ENCODE data around the gene KCNIP2. TPM values are rescaled to one million over a fixed set of nuclear protein-coding genes. Genes with fewer than 3 reads are reported as not detected.

Gene KCNIP2
- total RNA-seq, 1 donor from 2014 or later: 7.1 TPM

DNA sequence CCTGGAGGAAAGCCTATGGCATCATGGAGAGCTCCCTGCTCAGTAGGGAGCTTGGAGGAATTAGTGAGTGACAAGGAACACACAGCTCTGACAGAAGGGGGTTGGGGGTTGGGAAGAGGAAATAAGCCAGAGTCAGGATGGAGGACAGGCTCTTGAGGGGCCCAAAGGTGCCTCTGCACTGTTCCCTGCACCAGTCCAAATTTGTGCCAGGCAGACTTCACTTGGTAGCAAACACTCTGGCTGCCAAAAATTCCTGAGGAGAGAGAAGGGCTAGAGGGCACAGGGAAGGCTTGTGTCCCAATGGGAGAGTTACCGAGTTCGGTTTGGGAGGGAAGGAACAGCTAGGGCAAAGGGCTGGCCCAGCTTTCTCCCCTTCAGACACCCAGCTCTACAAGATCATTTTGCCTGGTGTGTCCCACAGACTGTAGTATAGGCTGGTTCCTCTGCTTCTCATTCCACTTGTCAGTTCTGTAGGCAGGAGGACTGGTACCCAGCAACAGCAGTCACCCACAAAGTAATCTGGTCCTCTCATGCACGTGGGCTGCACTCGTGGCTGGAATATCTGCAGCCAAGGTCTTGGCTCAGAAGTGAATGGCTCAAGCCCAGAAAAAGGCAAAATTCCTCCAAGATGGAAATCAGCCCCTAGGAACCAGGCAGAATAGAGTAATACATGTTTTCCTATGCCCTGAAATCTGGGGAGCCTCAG lies 8.0 kb upstream of the KCNIP2 start:
- H3K9me3 Mint-ChIP-seq: no peaks in the 10 kb centered on the region
- intact Hi-C loops (cut with micrococcal nuclease): no loop called here
- no peak overlapping the region for H3K4me3 Mint-ChIP-seq
- H3K36me3 Mint-ChIP-seq (ENCODE audit: low read depth): peaks cover 31% of the 10 kb centered on the region
- TF ChIP-seq, protein P1, sequence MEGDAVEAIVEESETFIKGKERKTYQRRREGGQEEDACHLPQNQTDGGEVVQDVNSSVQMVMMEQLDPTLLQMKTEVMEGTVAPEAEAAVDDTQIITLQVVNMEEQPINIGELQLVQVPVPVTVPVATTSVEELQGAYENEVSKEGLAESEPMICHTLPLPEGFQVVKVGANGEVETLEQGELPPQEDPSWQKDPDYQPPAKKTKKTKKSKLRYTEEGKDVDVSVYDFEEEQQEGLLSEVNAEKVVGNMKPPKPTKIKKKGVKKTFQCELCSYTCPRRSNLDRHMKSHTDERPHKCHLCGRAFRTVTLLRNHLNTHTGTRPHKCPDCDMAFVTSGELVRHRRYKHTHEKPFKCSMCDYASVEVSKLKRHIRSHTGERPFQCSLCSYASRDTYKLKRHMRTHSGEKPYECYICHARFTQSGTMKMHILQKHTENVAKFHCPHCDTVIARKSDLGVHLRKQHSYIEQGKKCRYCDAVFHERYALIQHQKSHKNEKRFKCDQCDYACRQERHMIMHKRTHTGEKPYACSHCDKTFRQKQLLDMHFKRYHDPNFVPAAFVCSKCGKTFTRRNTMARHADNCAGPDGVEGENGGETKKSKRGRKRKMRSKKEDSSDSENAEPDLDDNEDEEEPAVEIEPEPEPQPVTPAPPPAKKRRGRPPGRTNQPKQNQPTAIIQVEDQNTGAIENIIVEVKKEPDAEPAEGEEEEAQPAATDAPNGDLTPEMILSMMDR (IDR thresholded peaks at IDR 0.05): no peak
- H3K27ac Mint-ChIP-seq: no peak overlapping the region
- ATAC-seq (ENCODE audit: low read depth) (no peak), DNase-seq (no peak)
- no peaks in the 10 kb centered on the region for H3K27me3 Mint-ChIP-seq
- H3K4me1 Mint-ChIP-seq: no peaks in the 10 kb centered on the region
- ChIA-PET POLR2A (interaction anchor here (1.1 kb wide), 1 partner anchor 227 kb away, joined by 8 read pairs; no protein-coding TSS in a partner anchor), CTCF (interaction anchor here (0.8 kb wide), 1 partner anchor 11 kb away, joined by 4 read pairs; no protein-coding TSS in a partner anchor)

DNA sequence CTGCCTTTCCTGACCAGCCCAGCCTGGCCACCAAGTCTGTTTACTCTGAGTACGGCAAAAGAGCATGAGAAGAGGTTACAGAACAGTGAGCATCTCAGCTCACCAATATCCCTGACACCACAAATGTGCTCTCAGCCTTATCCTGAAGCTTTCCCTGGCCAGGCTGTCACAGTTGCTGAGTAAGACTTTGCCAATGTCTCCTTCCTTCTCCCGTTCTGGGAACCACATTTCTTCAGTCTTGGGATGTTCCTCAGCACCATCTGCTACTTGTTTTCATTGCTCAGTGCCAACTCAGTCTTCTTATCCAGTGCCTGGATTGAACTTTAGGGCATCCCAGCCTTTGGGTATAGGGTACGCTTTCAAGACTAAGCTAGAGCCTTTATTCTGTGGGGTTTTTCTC lies 7.1 kb upstream of the KCNIP2 start:
- ATAC-seq (ENCODE audit: low read depth) (no peak), DNase-seq (no peak)
- ChIA-PET CTCF (interaction anchor here (0.8 kb wide), 1 partner anchor 10 kb away, joined by 4 read pairs; no protein-coding TSS in a partner anchor), POLR2A (interaction anchor here (1.1 kb wide), 1 partner anchor 228 kb away, joined by 8 read pairs; no protein-coding TSS in a partner anchor)
- H3K4me3 Mint-ChIP-seq: no peak overlapping the region
- H3K36me3 Mint-ChIP-seq (ENCODE audit: low read depth): peaks cover 39% of the 10 kb centered on the region
- intact Hi-C loops (cut with micrococcal nuclease): no loop called here
- H3K27ac Mint-ChIP-seq: no peak overlapping the region
- no peaks in the 10 kb centered on the region for H3K27me3 Mint-ChIP-seq
- TF ChIP-seq, protein P1 (IDR thresholded peaks at IDR 0.05): no peak
- H3K4me1 Mint-ChIP-seq: no peaks in the 10 kb centered on the region
- H3K9me3 Mint-ChIP-seq: no peaks in the 10 kb centered on the region

DNA sequence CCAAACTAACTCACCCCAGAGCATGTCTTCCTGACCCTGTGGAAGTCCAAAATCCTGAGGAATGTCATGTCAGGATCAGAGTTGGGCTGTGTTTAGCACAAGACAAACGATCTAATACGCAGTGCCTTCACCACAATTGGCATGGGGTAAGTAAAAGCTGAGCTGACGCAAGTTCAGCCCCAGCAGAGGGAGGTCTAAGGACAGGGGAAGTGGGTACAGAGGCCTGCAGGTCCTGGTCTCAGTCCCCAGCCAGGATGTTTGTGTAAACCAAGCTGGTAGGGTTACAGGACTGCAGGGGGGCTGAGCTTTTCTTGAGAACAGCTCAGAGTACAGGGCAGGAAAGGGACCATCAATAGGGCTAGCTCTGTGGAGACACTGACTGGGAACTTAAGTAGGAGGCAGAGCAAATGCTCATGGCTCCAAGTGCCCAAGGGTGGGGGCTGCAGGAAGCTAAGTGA lies 5.3 kb upstream of the KCNIP2 start:
- no peaks in the 10 kb centered on the region for H3K27me3 Mint-ChIP-seq
- no peak for ATAC-seq (ENCODE audit: low read depth)
- peaks cover 44% of the 10 kb centered on the region for H3K36me3 Mint-ChIP-seq (ENCODE audit: low read depth)
- no peak overlapping the region for H3K27ac Mint-ChIP-seq
- ChIA-PET CTCF (interaction anchor here (1.0 to 1.4 kb wide), 3 partner anchors 8 to 41 kb away, joined by 3 to 6 read pairs (median 4); no protein-coding TSS in a partner anchor), POLR2A (no interaction called here)
- DNase-seq: no peak
- H3K4me3 Mint-ChIP-seq: no peak overlapping the region
- TF ChIP-seq, protein P1 (IDR thresholded peaks at IDR 0.05): no peak
- H3K4me1 Mint-ChIP-seq: peaks cover 12% of the 10 kb centered on the region
- intact Hi-C loops (cut with micrococcal nuclease): no loop called here
- H3K9me3 Mint-ChIP-seq: no peaks in the 10 kb centered on the region

DNA sequence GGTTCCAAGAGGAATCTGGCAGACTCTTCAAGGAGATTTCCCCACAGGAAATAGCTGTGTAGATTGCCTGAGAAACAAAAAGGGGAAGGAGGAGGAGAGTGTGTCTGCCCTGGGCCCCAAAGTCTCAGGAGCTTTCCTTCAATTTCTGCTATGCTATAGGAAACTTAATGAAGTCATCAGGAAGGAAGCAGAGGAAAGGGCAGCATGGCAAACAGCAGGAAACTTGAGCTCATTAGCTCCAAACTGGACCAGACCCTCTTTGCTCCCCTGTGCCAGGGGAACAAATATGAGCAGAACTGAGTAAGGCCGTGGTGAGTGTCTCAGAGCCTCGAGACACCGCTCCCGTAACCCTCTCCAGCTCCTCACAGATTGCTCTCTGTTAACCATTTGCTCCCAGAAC lies 4.8 kb upstream of the KCNIP2 start:
- H3K4me1 Mint-ChIP-seq: peaks cover 14% of the 10 kb centered on the region
- CTCF ChIA-PET: interaction anchor here (1.0 to 1.4 kb wide), 3 partner anchors 8 to 41 kb away, joined by 3 to 6 read pairs (median 4); no protein-coding TSS in a partner anchor
- H3K9me3 Mint-ChIP-seq: no peaks in the 10 kb centered on the region
- ATAC-seq (ENCODE audit: low read depth): no peak
- no peak overlapping the region for H3K4me3 Mint-ChIP-seq
- H3K27ac Mint-ChIP-seq: no peak overlapping the region
- TF ChIP-seq, protein P1 (IDR thresholded peaks at IDR 0.05): no peak
- intact Hi-C loops (cut with micrococcal nuclease): no loop called here
- POLR2A ChIA-PET: no interaction called here
- H3K36me3 Mint-ChIP-seq (ENCODE audit: low read depth): peaks cover 42% of the 10 kb centered on the region
- no peak for DNase-seq
- H3K27me3 Mint-ChIP-seq: no peaks in the 10 kb centered on the region

DNA sequence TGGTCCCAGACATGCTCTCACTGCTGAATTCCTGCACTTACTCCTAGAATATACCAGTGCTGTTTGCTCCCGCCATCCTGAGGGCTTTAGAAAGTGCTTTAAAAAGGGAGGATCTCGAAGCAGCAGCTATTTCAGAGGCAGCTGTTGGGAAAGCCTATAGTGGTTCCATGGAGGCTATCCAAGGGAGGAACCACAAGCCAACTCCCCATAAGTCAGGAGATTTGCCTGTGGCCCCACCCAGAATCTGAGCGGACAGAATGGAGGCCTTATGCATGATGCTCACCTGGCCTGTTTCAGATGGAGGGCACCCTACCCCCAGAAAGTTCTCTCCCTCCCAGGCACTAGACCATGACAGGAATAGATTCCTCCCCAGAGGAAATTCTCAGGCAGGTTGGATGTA lies 2.3 kb upstream of the KCNIP2 start:
- CTCF ChIA-PET: interaction anchor here (2.3 to 12.5 kb wide), 2 partner anchors 164 to 225 kb away, joined by 13 to 182 read pairs; partner anchors contain the start of gene HPS6
- intact Hi-C loops (cut with micrococcal nuclease): no loop called here
- Mint-ChIP-seq H3K4me1 (peaks cover 38% of the 10 kb centered on the region), H3K4me3 (no peak overlapping the region), H3K36me3 (ENCODE audit: low read depth) (peaks cover 35% of the 10 kb centered on the region), H3K27me3 (no peaks in the 10 kb centered on the region), H3K9me3 (no peaks in the 10 kb centered on the region), H3K27ac (no peak overlapping the region)
- DNase-seq: no peak
- no peak for ATAC-seq (ENCODE audit: low read depth)
- TF ChIP-seq, protein P1 (IDR thresholded peaks at IDR 0.05): no peak
- POLR2A ChIA-PET: no interaction called here
